Measurements from ENCODE around the gene ZFYVE28.
"Not testable (repeated sequence)": the region's sequence is repeated elsewhere in the genome, so short reads cannot be mapped to it uniquely, and the experiment has no call there.

The ZFYVE28 gene

GRCh38 chr4:2390784-2391421 is 27.5 kb downstream of the ZFYVE28 start:
- DNase-seq (ENCODE audit: low read depth in 1 of 2, low spot score in 1 of 2) = no peak

- DNase-seq (ENCODE audit: low read depth in 1 of 2, low spot score in 1 of 2) = no peak
Observed at GRCh38 chr4:2390146-2390545, 28.3 kb downstream of the ZFYVE28 start.

GRCh38 chr4:2389691-2390090 is 28.8 kb downstream of the ZFYVE28 start:
- DNase-seq (ENCODE audit: low read depth in 1 of 2, low spot score in 1 of 2) = no peak

- no peak for DNase-seq (ENCODE audit: low read depth in 1 of 2, low spot score in 1 of 2)
Observed at GRCh38 chr4:2388429-2389182, 29.8 kb downstream of the ZFYVE28 start.

- DNase-seq (ENCODE audit: low read depth in 1 of 2, low spot score in 1 of 2) = no peak
Observed at GRCh38 chr4:2387829-2388228, 30.6 kb downstream of the ZFYVE28 start.

- no peak for DNase-seq (ENCODE audit: low read depth in 1 of 2, low spot score in 1 of 2)
Observed at GRCh38 chr4:2387218-2387617, 31.2 kb downstream of the ZFYVE28 start.

GRCh38 chr4:2386717-2387116 is 31.7 kb downstream of the ZFYVE28 start:
- DNase-seq (ENCODE audit: low read depth in 1 of 2, low spot score in 1 of 2) = no peak

- no peak for DNase-seq (ENCODE audit: low read depth in 1 of 2, low spot score in 1 of 2)
Observed at GRCh38 chr4:2385516-2385915, 32.9 kb downstream of the ZFYVE28 start.

- DNase-seq (ENCODE audit: low read depth in 1 of 2, low spot score in 1 of 2) = no peak
Observed at GRCh38 chr4:2384245-2384644, 34.2 kb downstream of the ZFYVE28 start.

- no peak for DNase-seq (ENCODE audit: low read depth in 1 of 2, low spot score in 1 of 2)
Observed at GRCh38 chr4:2383760-2384159, 34.7 kb downstream of the ZFYVE28 start.

GRCh38 chr4:2383220-2383631 is 35.2 kb downstream of the ZFYVE28 start:
- DNase-seq (ENCODE audit: low read depth in 1 of 2, low spot score in 1 of 2) = not testable (repeated sequence)

GRCh38 chr4:2382769-2383202 is 35.7 kb downstream of the ZFYVE28 start:
- DNase-seq (ENCODE audit: low read depth in 1 of 2, low spot score in 1 of 2) = not testable (repeated sequence)

- not testable (repeated sequence) for DNase-seq (ENCODE audit: low read depth in 1 of 2, low spot score in 1 of 2)
Observed at GRCh38 chr4:2380589-2380988, 37.9 kb downstream of the ZFYVE28 start.

GRCh38 chr4:2378898-2379297 is 39.5 kb downstream of the ZFYVE28 start:
- DNase-seq (ENCODE audit: low read depth in 1 of 2, low spot score in 1 of 2) = no peak

GRCh38 chr4:2378401-2378800 is 40.0 kb downstream of the ZFYVE28 start:
- DNase-seq (ENCODE audit: low read depth in 1 of 2, low spot score in 1 of 2) = no peak

- no peak for DNase-seq (ENCODE audit: low read depth in 1 of 2, low spot score in 1 of 2)
Observed at GRCh38 chr4:2377241-2377640, 41.2 kb downstream of the ZFYVE28 start.

GRCh38 chr4:2375427-2375826 is 43.0 kb downstream of the ZFYVE28 start:
- DNase-seq (ENCODE audit: low read depth in 1 of 2, low spot score in 1 of 2) = no peak

- no peak for DNase-seq (ENCODE audit: low read depth in 1 of 2, low spot score in 1 of 2)
Observed at GRCh38 chr4:2373532-2373931, 44.9 kb downstream of the ZFYVE28 start.

GRCh38 chr4:2372488-2373030 is 45.9 kb downstream of the ZFYVE28 start:
- DNase-seq (ENCODE audit: low read depth in 1 of 2, low spot score in 1 of 2) = no peak

GRCh38 chr4:2371765-2372487 is 46.5 kb downstream of the ZFYVE28 start:
- DNase-seq (ENCODE audit: low read depth in 1 of 2, low spot score in 1 of 2) = no peak

GRCh38 chr4:2370597-2371320 is 47.7 kb downstream of the ZFYVE28 start:
- no peak for DNase-seq (ENCODE audit: low read depth in 1 of 2, low spot score in 1 of 2)

All from stimulated activated CD4-positive, alpha-beta T cell treated with anti-CD3 and anti-CD28 coated beads, Interleukin-15, amount 100 ng/mL, for 1 hour (primary cell).